HCEC 1CT (cell line): ENCODE results near the gene ALKBH1.
"Not testable (repeated sequence)": the region's sequence is repeated elsewhere in the genome, so short reads cannot be mapped to it uniquely, and the experiment has no call there.

Source experiments
- DNase-seq: peaks from one replicate; pipeline ENCODE4 v3.0.0-alpha.2; 2017

ALKBH1 gene, protein sequence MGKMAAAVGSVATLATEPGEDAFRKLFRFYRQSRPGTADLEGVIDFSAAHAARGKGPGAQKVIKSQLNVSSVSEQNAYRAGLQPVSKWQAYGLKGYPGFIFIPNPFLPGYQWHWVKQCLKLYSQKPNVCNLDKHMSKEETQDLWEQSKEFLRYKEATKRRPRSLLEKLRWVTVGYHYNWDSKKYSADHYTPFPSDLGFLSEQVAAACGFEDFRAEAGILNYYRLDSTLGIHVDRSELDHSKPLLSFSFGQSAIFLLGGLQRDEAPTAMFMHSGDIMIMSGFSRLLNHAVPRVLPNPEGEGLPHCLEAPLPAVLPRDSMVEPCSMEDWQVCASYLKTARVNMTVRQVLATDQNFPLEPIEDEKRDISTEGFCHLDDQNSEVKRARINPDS

DNA sequence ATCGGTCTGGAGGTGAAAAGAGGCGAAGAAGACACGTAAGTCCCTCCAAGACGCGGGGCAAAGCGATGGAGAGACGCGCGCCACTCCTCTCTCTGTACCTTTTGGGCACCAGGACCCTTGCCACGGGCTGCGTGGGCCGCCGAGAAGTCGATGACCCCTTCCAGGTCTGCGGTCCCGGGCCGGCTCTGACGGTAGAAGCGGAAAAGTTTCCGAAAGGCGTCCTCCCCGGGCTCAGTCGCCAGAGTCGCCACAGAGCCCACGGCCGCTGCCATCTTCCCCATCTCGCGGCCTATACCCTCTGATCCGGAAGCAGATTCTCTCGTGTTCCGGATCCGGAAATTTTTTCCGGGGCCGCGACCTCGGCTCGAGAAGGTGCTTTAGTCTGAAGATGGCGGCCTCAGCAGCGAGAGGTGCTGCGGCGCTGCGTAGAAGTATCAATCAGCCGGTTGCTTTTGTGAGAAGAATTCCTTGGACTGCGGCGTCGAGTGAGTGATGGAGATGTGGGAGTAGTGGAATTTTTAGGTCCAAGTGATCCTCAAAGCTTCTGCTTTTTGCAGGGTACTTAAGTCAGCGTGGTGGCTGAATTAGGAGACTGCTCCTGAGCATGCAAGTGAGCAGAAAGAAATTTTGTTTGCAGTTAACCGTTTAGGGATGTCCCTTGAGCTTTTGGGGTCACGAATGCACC is at the start of gene ALKBH1, which contains the start of gene SLIRP:
TSS of gene ALKBH1 (minus strand) at position 300 of the 685 bp plus-strand sequence. CDS start at position 281, 19 bp downstream.
TSS of gene SLIRP (plus strand) at position 380 of the 685 bp plus-strand sequence. CDS start at position 389, 9 bp downstream.
- DNase-seq = peak; percentile 80

DNA sequence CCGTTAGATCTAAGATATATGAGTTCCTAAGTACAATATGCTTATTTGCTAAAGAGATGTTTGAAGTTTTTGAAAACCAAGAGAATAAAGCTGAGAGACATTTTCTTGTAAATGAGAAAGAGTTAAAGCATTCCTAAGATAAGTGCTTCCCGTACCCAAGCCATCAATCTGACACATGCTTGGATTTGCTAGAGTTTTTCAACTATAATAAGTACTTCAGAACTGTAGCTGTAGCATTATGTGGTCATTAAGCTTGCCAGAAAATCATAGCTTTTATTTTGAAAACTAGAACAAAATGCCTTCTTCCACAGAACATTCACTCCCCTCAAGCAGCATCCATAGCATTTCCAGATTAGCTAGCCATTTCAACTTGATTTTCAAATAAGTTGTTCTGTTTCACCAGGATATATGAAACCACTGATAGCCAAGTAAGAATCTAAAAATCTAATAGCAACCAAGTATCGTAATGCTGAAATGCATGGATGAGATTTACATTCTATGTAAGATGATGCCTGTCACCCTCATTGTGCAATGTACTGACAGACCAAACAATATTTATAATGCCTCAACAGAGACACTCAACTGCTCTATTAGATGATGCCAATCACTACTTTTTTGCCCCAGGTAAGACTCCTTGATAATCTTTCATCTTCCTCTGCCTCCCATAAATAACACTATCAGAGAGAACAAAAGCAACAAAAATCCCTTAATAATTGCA is 45.1 kb upstream of the ALKBH1 start:
- no peak for DNase-seq

DNA sequence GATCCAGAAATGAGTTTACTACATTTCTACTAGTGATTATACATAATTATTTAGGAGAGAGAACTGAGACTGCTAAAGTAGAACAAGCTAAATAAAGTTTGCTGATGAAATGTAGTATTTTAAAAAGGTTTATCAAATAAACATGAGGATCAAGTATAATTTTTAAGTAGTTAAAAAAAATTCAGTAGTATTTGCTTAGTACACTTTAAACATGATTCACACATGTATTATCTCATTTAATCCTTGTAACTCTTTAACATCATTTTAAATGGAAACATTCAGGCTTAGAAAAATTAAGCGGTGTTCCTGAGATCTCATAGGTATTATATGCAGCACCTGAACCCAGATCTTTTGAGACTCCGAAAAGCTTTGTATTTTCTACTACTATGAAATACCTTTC is 44.4 kb upstream of the ALKBH1 start:
- DNase-seq = no peak

DNA sequence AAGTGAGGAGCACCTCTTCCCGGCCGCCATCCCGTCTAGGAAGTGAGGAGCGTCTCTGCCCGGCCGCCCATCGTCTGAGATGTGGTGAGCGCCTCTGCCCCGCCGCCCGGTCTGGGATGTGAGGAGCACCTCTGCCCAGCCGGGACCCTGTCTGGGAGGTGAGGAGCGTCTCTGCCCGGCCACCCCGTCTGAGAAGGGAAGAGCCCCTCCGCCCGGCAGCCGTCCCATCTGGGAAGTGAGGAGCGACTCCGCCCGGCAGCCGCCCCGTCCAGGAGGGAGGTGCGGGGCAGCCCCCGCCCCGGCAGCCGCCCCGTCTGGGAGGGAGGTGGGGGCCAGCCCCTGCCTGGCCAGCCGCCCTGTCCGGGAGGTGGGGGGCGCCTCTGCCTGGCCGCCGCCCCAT is 39.6 kb upstream of the ALKBH1 start:
- DNase-seq = not testable (repeated sequence)

DNA sequence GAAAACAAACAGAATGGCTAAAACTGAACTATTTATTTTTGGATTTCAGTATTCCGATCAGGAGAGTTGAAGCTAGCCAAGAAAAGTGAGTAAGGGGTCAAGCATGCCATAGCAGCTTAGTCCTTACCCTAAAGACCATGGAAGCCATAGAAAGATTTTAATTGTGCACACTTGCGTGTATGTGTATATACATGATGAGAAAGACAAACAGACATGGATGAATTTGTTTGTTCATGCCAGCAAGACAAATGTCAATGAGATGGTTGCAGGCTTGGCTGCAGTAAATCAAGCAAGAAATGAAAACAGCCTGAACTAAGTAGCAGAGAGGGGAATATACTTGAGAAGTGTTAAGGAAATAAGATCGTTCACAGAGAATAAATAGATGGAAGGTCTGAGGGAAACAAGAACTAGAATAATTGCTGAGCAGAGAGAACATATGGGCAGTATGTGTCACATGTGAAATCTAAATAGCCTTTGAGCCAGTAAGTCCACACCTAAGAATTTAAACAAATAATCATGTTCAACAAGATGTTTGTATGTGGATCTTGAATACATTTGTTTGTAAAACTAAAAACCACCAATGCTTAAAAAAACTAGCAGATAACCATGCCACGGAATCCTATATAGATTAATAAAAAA is 38.4 kb upstream of the ALKBH1 start:
- no peak for DNase-seq

DNA sequence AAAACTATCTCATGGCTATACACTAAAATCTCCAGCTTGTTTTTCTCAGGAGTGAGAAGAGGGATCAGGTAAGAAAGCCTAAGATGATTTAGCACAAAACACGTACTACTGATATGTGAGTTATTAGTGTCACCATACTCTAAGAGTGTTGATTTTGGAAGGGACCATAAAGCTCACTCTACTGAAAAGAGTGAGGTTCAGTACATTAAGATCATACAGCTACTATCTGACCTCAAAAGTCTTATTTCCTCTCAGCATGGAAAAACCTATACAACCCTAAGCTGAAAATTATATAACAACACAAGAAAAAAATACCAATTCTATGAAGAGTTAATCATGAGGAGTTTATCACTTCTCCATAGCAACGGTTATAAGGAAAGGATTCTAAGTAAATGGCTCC is 33.6 kb upstream of the ALKBH1 start:
- no peak for DNase-seq

DNA sequence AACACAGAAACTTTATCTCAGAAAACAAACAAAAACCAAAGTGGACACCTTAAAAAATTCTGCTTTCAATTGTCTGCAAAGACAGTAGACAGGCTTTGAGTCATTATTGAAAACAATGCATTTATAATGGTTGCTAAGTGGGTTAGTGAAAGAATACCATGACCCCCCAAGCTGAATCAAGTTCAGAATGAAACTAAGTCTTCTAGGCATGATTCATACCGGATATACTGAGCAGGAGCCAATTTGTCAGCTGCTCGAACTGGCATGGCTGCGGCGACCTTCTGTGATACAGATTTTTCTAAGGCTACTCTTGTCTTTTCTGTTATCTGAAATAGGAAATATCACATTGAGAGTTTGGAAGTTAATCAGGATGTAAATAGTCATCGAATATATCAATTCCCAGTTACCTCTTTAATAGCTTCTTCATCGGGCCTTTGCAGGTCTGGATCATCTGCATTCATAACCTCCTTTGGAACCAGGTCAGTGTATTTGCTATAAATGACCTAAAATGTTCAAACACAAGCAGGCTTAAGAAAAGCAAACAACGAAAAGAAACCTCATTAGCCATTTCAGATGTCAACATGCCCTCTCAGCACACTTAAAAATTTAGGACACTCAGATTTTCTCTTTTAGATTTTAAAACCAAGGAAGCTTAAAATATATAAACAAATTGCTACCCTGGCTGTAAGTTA is 30.9 kb upstream of the ALKBH1 start:
- DNase-seq = peak; percentile 54

DNA sequence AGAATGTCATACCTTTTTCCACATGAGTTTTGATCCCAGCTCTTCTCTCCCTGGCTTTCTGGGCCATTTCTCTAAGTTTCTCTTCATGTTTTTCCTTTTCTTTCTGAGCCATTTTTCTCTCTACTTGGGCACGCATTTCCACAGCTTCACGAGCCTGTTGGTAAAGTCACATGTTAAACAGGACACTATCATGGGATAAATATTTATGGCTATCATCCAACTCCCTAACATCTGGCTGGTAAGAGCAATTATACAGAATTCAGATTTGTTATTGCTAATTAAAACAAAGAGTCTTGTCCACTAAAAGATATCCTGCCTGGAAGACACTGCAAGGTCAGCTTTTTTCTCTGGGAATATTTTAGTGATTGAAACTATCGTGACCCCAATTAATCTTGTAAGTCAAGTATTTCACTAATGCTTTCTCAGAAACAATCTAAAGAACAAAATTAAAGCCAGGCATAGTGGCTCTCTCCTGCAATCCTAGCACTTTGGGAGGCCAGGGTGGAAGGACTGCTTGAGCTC is 23.2 kb upstream of the ALKBH1 start:
- peak; percentile 49 for DNase-seq

DNA sequence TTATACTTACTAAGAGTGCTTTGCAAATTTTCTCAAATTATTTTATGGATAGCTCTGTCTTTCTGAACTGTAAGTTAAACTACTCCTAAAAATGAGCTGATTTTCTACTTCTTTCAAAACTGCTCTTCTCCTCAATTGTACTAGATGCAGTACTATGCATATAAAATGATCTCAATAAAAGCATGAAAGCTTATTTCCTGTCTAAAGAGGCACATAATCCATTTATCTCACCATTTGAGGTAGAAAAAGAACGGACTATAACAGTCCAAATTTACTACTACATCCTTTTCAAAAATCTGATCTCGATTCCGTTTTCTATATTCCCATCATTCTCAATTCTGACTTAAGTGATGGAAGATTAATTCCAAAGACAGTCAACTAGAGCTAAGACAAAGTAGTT is 14.5 kb upstream of the ALKBH1 start:
- DNase-seq = no peak

DNA sequence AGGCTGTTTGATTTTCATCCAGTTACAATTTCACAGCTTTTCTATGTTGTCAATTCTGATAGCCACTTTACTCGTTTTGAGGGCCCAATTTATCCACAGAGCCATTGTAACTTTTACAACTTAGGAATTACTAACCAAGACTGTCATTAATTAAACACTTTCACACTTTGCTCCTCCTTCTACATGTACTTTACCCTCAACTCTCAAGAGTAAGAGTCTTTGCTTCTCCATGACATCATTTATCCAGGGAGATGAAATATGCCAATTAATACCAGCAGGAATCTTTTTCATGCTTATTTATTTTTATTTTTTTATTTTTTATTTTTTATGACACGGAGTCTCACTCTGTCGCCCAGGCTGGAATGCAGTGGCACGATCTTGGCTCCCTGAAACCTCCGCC is 13.6 kb upstream of the ALKBH1 start:
- DNase-seq = no peak

DNA sequence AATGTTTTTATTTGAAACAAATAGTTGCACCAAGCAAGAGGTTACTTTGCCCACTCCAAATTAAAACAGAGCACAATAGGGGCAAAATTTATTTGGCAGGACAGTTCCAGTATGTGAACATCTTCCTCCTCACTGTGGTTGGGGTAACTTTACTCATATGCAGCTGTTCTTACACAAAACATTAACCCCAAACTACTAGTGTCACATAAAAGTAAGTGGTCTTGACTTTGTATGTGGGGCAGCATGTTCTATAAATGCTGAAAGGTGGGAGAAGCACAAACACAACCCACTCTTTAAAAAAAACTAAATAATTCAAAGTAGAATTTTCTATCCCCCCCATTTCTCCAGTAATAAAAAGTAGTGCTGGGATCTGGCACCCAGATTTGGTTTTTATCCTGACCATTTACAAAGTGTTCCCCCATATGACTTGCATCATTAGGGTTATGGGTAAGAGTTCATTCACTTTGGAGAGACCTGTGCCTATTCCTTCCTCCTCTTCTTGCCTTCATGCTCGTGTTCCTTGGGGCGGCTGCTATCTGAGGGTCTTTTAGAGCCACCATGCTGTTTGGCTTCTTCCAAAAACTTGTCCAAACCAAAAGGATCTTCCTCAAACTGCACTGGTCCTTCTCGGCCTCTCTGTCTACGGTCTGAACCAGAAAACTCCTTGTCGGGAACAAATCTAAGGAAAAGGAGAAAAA is 9.9 kb upstream of the ALKBH1 start:
- DNase-seq = no peak

DNA sequence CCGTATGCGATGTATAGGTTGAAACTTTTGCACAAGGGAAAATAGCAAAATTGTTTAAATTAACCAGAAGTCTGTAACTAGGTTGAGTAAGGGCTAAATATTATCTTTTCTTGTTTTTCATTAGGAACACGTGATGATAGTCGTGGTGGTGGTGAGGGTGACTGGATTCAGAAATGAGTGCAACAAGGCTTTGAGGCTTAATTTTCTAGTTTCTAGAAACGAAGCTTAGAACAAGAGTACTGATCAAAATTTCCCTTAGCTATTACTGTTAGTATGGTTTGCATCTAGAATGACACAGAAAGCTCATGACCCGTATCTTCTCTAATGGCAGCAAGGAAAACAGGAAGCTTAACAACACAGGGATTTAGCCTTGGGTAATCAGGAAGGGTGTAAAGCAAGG is 7.1 kb upstream of the ALKBH1 start:
- no peak for DNase-seq

DNA sequence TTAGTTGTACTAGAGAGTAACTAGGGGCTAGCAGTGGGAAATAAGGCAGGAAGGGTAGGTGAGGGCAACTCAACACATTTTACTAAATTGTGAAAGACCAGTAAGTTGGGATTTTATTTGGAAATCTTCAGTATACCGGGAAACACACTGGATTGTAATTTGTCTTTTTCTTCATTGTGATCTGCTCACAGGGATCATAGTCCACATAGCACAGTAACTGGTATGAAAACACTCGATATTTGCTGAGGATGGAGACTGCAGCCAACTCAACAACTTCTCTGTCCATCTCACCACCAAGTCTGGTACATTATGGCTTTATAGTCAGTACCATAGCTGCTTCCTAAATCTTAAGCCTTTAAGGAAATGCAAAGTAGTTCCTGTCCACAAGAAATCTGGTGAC is 2.5 kb upstream of the ALKBH1 start:
- DNase-seq = no peak

DNA sequence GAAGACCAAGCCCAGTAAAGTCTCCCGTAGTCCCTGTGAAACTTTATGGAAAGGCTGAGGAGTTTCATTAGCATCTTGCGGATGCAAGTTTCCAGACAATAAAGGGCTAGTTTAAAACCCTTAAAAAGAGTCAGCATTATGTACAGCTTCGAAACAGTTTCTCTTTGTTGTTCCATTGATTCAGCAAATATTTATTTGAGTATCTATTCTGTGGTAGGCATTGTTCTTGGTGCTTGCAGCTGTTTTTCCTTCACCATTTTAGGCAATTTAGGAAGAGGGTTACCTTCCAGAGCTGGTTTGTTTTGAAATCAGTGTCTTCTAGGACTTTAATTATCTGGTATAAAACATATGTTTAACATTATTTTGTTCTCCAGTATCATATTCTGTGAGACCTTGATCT is 1.6 kb upstream of the ALKBH1 start:
- DNase-seq = no peak

DNA sequence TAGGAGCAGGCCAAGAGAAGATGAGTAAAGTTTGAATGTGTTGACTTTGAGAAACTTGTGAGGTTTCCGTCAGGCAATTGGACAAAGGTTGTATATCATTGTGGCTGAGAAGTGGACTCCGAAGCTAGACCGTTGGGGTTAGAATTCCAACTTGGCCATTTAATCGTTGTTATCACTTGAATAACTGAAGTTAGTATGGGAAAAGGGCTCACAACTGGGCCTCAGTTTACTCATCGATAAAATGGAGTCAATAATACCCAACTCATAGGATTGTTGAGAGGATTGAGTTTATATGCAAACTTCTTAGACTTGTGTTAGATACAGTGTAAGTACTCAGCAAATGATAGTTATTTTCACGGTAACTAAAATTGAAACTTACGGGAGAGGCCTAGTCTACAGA is 926 bp upstream of the ALKBH1 start:
- no peak for DNase-seq

DNA sequence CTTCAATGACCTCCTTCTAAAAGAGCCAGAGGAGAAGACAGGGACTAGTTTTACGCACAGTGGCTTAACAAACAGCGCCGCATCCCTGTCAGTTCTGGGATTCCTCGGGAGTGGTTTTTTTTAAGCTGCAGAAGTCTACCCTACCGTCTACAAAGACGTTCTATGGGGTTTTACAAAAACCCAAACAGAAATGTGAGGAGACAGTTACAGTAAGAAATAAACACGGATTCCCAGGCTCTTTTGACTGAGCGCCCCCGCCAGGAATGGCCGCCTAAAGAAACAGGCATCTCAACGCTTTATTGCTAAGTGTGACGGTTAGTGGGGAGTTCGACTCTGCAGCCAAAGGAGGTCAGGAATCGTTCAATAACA is 484 bp downstream of the ALKBH1 start:
- DNase-seq = peak; percentile 44

DNA sequence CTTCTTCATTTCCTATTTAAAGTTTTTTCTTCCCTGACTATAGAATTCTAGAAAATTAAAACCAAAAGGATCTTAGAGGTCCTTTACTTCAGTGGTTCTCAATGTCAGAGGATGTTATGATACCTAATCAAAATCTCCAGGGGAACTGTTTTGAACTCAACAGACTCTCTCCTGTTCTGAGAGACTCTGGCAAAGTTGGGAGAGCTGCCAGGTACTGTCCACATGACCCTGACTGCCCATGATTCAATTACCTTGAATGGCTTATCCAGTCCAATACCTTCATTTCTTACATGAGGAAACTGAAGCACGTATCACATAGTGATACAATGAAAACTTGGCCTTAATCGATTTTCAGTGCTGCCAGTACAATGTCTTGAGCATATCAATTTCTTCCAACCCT is 16.6 kb downstream of the ALKBH1 start:
- DNase-seq = no peak

DNA sequence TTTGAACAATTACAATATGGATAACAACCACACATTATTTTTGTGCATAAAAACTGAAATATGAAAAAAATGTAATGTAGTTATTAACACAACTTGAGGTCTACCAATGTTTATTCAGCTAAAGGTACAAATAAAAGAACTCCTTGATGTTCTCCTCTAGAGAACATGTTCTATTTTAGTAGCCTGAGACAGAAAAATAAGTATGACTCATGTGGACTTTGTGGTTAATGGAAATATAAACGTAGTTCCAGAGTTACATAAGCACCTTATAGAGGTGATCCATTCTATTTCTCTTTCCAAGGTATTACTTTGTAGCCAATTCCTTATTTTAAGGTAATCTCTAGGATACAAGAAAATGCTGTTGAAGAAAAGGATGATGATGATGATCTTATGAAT is 25.7 kb downstream of the ALKBH1 start:
- DNase-seq = peak; percentile 51

DNA sequence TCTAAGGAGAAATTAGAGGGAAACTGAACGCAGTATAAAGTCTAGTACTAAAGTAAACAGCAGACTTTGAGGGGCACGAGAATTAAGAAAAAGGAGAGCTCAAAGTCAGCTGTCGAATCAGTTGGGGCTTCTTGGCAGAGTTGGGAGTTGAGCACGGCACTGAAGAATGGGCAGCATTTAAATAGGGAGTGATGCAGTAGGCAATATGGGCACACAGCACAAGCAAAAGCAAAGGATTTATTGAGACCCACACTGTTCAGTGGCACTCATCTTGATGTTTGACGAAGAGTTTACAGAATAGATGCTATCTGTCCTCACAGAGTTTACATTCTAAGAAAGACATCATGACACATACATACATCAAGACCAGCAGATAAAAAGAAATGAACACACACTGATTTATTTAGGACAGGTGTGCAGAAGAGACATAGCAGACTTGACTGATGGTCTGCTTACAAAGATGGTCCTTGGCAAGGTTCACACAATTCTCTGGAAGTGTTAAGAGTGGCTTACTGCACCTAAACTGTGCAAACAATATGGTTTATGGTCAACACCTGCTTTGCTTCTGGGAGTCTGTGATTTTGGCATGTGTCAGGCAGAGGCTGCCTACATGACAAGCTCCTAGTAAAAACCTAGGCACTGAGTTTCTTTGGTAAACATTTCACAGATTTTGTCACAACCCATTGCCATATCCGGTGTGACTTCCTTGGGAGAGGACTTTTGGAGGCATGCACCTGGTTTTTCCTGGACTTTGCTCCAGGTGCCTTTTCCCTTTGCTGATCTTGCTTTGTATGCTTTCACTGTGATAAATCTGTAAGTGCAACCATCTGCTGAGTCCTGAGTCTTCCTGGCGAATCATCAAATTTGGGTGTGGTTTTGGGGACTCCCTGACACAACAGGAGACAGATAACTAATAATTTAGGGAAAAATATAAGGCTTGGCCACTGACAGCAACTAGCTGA is 26.3 kb downstream of the ALKBH1 start:
- DNase-seq = peak; percentile 6

DNA sequence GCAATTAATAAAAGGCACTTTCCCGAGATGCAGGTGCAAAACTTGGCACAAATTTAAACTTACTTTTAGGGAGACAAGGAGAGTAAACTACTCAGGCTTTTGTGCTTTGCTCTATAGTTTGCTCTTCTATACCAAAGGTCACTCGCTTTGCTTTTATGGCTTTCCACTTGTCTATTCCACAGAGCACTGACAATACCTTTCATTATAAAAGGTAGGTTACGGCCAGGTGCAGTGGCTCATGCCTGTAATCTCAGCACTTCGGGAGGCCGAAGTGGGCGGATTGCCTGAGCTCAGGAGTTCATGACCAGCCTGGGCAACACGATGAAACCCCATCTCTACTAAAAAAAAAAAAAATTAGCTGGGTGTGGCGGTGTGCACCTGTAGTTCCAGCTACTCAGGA is 32.9 kb downstream of the ALKBH1 start:
- DNase-seq = no peak

DNA sequence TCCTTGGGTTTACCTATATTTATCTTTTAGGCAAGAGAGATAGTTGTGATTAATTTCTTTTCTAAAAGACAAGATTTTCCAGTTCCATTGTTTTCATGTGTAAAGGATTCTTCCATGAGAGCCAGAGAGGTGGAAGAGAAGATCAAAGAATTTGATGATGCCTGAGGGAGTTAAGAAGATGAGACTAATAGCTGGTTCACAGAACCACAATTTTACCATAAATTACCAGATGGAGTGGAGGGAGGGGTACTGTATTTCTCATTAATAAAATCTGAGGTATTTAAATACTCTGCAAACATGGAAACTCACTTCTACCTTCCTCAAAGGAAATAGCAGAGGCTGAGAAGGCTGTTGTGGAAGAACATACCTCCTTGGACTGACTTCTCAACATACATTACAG is 34.6 kb downstream of the ALKBH1 start:
- DNase-seq = no peak
